Glutamatergic neuron (in vitro differentiated cells): Measurements from ENCODE around the gene FTCDNL1. TPM values are rescaled to one million over a fixed set of nuclear protein-coding genes. Genes with fewer than 3 reads are reported as not detected.

Experiments
- DNase-seq: peaks from one replicate; pipeline ENCODE4 v3.0.0; 2022
- H3K27ac Mint-ChIP-seq: one replicate; pipeline ENCODE4 v1.8.0; 2020; ENCODE audit warnings: mild to moderate bottlenecking, mixed read lengths, inconsistent platforms; ENCODE audit not compliant: unreplicated experiment
- H3K27me3 Mint-ChIP-seq: one replicate; pipeline ENCODE4 v1.8.0; 2020; ENCODE audit warnings: mild to moderate bottlenecking, moderate library complexity, mixed read lengths, inconsistent platforms; ENCODE audit not compliant: unreplicated experiment
- H3K36me3 Mint-ChIP-seq: one replicate; pipeline ENCODE4 v1.8.0; 2020; ENCODE audit warnings: mild to moderate bottlenecking, mixed read lengths, inconsistent platforms; ENCODE audit not compliant: unreplicated experiment
- H3K4me1 Mint-ChIP-seq: one replicate; pipeline ENCODE4 v1.8.0; 2020; ENCODE audit warnings: mild to moderate bottlenecking, low read depth, mixed read lengths, inconsistent platforms; ENCODE audit not compliant: unreplicated experiment
- H3K4me3 Mint-ChIP-seq: one replicate; pipeline ENCODE4 v1.8.0; 2020; ENCODE audit warnings: mild to moderate bottlenecking, mixed read lengths, inconsistent platforms; ENCODE audit not compliant: unreplicated experiment
- H3K9me3 Mint-ChIP-seq: one replicate; pipeline ENCODE4 v1.8.0; 2020; ENCODE audit warnings: mild to moderate bottlenecking, moderate library complexity, mixed read lengths, inconsistent platforms; ENCODE audit not compliant: unreplicated experiment
- total RNA-seq: library from RNA; stranded (reverse); fragmentation: NEBNext Ultra II Directional; extraction: Animal tissue kit (Norgen Biotek cat#: 25700); gene quantifications from one replicate; pipeline ENCODE4 v1.2.1, GENCODE V29; 2021; ENCODE audit not compliant: unreplicated experiment
- TF ChIP-seq, protein P1 (sequence below): fragments of 200-600 bp; sonication (generic); IDR thresholded peaks from one replicate; pipeline ENCODE4 v1.5.0; 2021; ENCODE audit not compliant: partially characterized antibody, unreplicated experiment

The FTCDNL1 gene
- total RNA-seq, 1 donor from 2014 or later, result 0.74 TPM

- no peak overlapping the region for H3K27ac Mint-ChIP-seq
- H3K4me3 Mint-ChIP-seq, result no peak overlapping the region
- peaks cover 9% of the 10 kb centered on the region for H3K36me3 Mint-ChIP-seq
- no peaks in the 10 kb centered on the region for H3K4me1 Mint-ChIP-seq
- peaks cover 2% of the 10 kb centered on the region for H3K9me3 Mint-ChIP-seq
- DNase-seq, result no peak
- TF ChIP-seq, protein P1, sequence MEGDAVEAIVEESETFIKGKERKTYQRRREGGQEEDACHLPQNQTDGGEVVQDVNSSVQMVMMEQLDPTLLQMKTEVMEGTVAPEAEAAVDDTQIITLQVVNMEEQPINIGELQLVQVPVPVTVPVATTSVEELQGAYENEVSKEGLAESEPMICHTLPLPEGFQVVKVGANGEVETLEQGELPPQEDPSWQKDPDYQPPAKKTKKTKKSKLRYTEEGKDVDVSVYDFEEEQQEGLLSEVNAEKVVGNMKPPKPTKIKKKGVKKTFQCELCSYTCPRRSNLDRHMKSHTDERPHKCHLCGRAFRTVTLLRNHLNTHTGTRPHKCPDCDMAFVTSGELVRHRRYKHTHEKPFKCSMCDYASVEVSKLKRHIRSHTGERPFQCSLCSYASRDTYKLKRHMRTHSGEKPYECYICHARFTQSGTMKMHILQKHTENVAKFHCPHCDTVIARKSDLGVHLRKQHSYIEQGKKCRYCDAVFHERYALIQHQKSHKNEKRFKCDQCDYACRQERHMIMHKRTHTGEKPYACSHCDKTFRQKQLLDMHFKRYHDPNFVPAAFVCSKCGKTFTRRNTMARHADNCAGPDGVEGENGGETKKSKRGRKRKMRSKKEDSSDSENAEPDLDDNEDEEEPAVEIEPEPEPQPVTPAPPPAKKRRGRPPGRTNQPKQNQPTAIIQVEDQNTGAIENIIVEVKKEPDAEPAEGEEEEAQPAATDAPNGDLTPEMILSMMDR, result no peak
- peaks cover 2% of the 10 kb centered on the region for H3K27me3 Mint-ChIP-seq
Observed at GRCh38 chr2:199778655-199779054, 72.3 kb downstream of the FTCDNL1 start.

DNA sequence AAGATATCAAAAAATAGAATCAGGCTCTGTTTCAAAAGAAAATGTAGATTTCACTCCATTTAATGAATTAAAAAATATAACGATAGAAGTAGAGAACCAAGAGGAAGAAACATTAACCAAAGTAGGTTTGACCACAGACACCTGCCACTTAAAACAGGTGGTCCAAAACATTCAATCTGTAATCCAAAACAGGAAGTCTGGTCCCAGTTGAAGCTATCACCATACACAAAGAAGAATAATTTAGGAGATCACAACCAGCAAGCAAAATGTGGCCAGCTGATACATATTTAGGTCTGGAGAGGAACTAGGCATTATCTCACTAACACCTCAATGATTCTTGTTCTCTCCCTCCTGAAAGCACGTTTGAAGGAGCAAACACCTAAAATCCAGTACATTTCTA, 73.1 kb downstream of the FTCDNL1 start:
- no peak for DNase-seq
- Mint-ChIP-seq H3K27me3 (peaks cover 2% of the 10 kb centered on the region), H3K27ac (no peak overlapping the region), H3K9me3 (peaks cover 2% of the 10 kb centered on the region), H3K4me1 (no peaks in the 10 kb centered on the region), H3K4me3 (no peak overlapping the region), H3K36me3 (peaks cover 9% of the 10 kb centered on the region)
- TF ChIP-seq, protein P1, result no peak

GRCh38 chr2:199777315-199777714, 73.7 kb downstream of the FTCDNL1 start:
- TF ChIP-seq, protein P1, result no peak
- Mint-ChIP-seq H3K4me3 (no peak overlapping the region), H3K4me1 (no peaks in the 10 kb centered on the region), H3K36me3 (peaks cover 9% of the 10 kb centered on the region), H3K27ac (no peak overlapping the region), H3K27me3 (peaks cover 2% of the 10 kb centered on the region), H3K9me3 (peaks cover 2% of the 10 kb centered on the region)
- DNase-seq, result no peak

GRCh38 chr2:199775267-199775666, 75.7 kb downstream of the FTCDNL1 start:
- Mint-ChIP-seq H3K27ac (no peak overlapping the region), H3K36me3 (no peaks in the 10 kb centered on the region), H3K4me3 (no peak overlapping the region), H3K4me1 (no peaks in the 10 kb centered on the region), H3K9me3 (peaks cover 2% of the 10 kb centered on the region), H3K27me3 (no peaks in the 10 kb centered on the region)
- DNase-seq, result no peak
- TF ChIP-seq, protein P1, result no peak

GRCh38 chr2:199772035-199772976, 78.7 kb downstream of the FTCDNL1 start:
- TF ChIP-seq, protein P1, result no peak
- no peaks in the 10 kb centered on the region for H3K4me1 Mint-ChIP-seq
- no peaks in the 10 kb centered on the region for H3K9me3 Mint-ChIP-seq
- no peak overlapping the region for H3K4me3 Mint-ChIP-seq
- H3K27ac Mint-ChIP-seq, result no peak overlapping the region
- H3K27me3 Mint-ChIP-seq, result no peaks in the 10 kb centered on the region
- no peak for DNase-seq
- H3K36me3 Mint-ChIP-seq, result no peaks in the 10 kb centered on the region
